ENCODE measurements around the gene PHGDH.

PHGDH gene

GRCh38 chr1:119762953-119763352 lies 51.2 kb downstream of the PHGDH start:
- Histone ChIP-seq H2BK5ac (ENCODE audit: low read depth, low read length, poor library complexity, severe bottlenecking) (no peak overlapping the region), H3K14ac (ENCODE audit: low read length in 2 of 2) (no peak overlapping the region), H2AK5ac (ENCODE audit: low read length, severe bottlenecking) (no peak overlapping the region), H4K91ac (ENCODE audit: low read length) (no peak overlapping the region), H2BK15ac (ENCODE audit: low read depth, poor library complexity, severe bottlenecking) (no peak overlapping the region), H3K23ac (ENCODE audit: low read length in 2 of 2) (no peak overlapping the region), H4K8ac (ENCODE audit: low read length) (no peak overlapping the region), H3K18ac (ENCODE audit: low read depth in 1 of 2, low read length in 2 of 2) (no peak overlapping the region), H3K4me1 (ENCODE audit: control insufficient read depth, insufficient read depth, low read depth, low read length) (no peaks in the 10 kb centered on the region), H3K36me3 (ENCODE audit: control insufficient read depth in 1 of 2, insufficient read depth in 2 of 2, low read depth in 1 of 2, low read length in 2 of 2) (no peaks in the 10 kb centered on the region), H3K27ac (ENCODE audit: low read length, poor library complexity, severe bottlenecking) (no peak overlapping the region), H2BK120ac (ENCODE audit: low read depth, low read length) (no peak overlapping the region), H3K9ac (ENCODE audit: low read length) (no peak overlapping the region), H3K4me2 (ENCODE audit: low read length, poor library complexity, severe bottlenecking) (no peak overlapping the region), H2BK12ac (ENCODE audit: low read length in 2 of 2) (no peak overlapping the region), H3K9me3 (ENCODE audit: control insufficient read depth, low read length) (peaks cover 7% of the 10 kb centered on the region), H3K79me1 (replicated peaks; ENCODE audit: low read length, poor library complexity, severe bottlenecking) (no peaks in the 10 kb centered on the region), H2AFZ (ENCODE audit: low read depth, low read length) (no peak overlapping the region), H3K4me3 (ENCODE audit: insufficient read depth in 1 of 2, low read depth in 1 of 2, low read length in 2 of 2) (no peak overlapping the region), H3K27me3 (ENCODE audit: control insufficient read depth in 1 of 2, insufficient read depth in 1 of 2, low read length in 2 of 2) (peaks cover 15% of the 10 kb centered on the region in 2 experiments), H3K4ac (ENCODE audit: low read depth in 1 of 2, low read length in 2 of 2) (no peak overlapping the region)
- WGBS: 100% methylated on average over 1 of the region's 1 CpG
- DNase-seq: no peak

GRCh38 chr1:119764220-119764619 lies 52.5 kb downstream of the PHGDH start:
- no peak overlapping the region for H2AK5ac ChIP-seq (ENCODE audit: low read length, severe bottlenecking)
- no peak overlapping the region for H3K23ac ChIP-seq (ENCODE audit: low read length in 2 of 2)
- H3K9me3 ChIP-seq (ENCODE audit: control insufficient read depth, low read length): peaks cover 7% of the 10 kb centered on the region
- WGBS: 91% methylated on average over 5 of the region's 6 CpGs
- peaks cover 15 to 20% of the 10 kb centered on the region in 2 experiments for H3K27me3 ChIP-seq (ENCODE audit: control insufficient read depth in 1 of 2, insufficient read depth in 1 of 2, low read length in 2 of 2)
- no peak overlapping the region for H4K8ac ChIP-seq (ENCODE audit: low read length)
- H2AFZ ChIP-seq (ENCODE audit: low read depth, low read length): no peak overlapping the region
- no peaks in the 10 kb centered on the region for H3K36me3 ChIP-seq (ENCODE audit: control insufficient read depth in 1 of 2, insufficient read depth in 2 of 2, low read depth in 1 of 2, low read length in 2 of 2)
- H4K91ac ChIP-seq (ENCODE audit: low read length): no peak overlapping the region
- H3K18ac ChIP-seq (ENCODE audit: low read depth in 1 of 2, low read length in 2 of 2): no peak overlapping the region
- peaks cover 2% of the 10 kb centered on the region for H3K4me1 ChIP-seq (ENCODE audit: control insufficient read depth, insufficient read depth, low read depth, low read length)
- no peak overlapping the region for H3K14ac ChIP-seq (ENCODE audit: low read length in 2 of 2)
- H2BK120ac ChIP-seq (ENCODE audit: low read depth, low read length): no peak overlapping the region
- no peak overlapping the region for H2BK5ac ChIP-seq (ENCODE audit: low read depth, low read length, poor library complexity, severe bottlenecking)
- H2BK12ac ChIP-seq (ENCODE audit: low read length in 2 of 2): no peak overlapping the region
- no peak for DNase-seq
- no peak overlapping the region for H3K4me2 ChIP-seq (ENCODE audit: low read length, poor library complexity, severe bottlenecking)
- no peaks in the 10 kb centered on the region for H3K79me1 ChIP-seq (replicated peaks; ENCODE audit: low read length, poor library complexity, severe bottlenecking)
- H2BK15ac ChIP-seq (ENCODE audit: low read depth, poor library complexity, severe bottlenecking): no peak overlapping the region
- no peak overlapping the region for H3K9ac ChIP-seq (ENCODE audit: low read length)
- no peak overlapping the region for H3K27ac ChIP-seq (ENCODE audit: low read length, poor library complexity, severe bottlenecking)
- H3K4me3 ChIP-seq (ENCODE audit: insufficient read depth in 1 of 2, low read depth in 1 of 2, low read length in 2 of 2): no peak overlapping the region
- H3K4ac ChIP-seq (ENCODE audit: low read depth in 1 of 2, low read length in 2 of 2): no peak overlapping the region

- Histone ChIP-seq H3K9ac (ENCODE audit: low read length) (no peak overlapping the region), H2AK5ac (ENCODE audit: low read length, severe bottlenecking) (no peak overlapping the region), H3K4me2 (ENCODE audit: low read length, poor library complexity, severe bottlenecking) (no peak overlapping the region), H3K79me1 (replicated peaks; ENCODE audit: low read length, poor library complexity, severe bottlenecking) (no peaks in the 10 kb centered on the region), H3K4me3 (ENCODE audit: insufficient read depth in 1 of 2, low read depth in 1 of 2, low read length in 2 of 2) (no peak overlapping the region), H4K8ac (ENCODE audit: low read length) (no peak overlapping the region), H3K14ac (ENCODE audit: low read length in 2 of 2) (no peak overlapping the region), H2BK120ac (ENCODE audit: low read depth, low read length) (no peak overlapping the region), H2BK15ac (ENCODE audit: low read depth, poor library complexity, severe bottlenecking) (no peak overlapping the region), H4K91ac (ENCODE audit: low read length) (no peak overlapping the region), H3K27me3 (ENCODE audit: control insufficient read depth in 1 of 2, insufficient read depth in 1 of 2, low read length in 2 of 2) (peaks cover 15 to 36% of the 10 kb centered on the region in 2 experiments), H3K23ac (ENCODE audit: low read length in 2 of 2) (no peak overlapping the region), H3K4ac (ENCODE audit: low read depth in 1 of 2, low read length in 2 of 2) (no peak overlapping the region), H3K4me1 (ENCODE audit: control insufficient read depth, insufficient read depth, low read depth, low read length) (peaks cover 3% of the 10 kb centered on the region), H2BK5ac (ENCODE audit: low read depth, low read length, poor library complexity, severe bottlenecking) (no peak overlapping the region), H2BK12ac (ENCODE audit: low read length in 2 of 2) (no peak overlapping the region), H3K36me3 (ENCODE audit: control insufficient read depth in 1 of 2, insufficient read depth in 2 of 2, low read depth in 1 of 2, low read length in 2 of 2) (no peaks in the 10 kb centered on the region), H2AFZ (ENCODE audit: low read depth, low read length) (no peak overlapping the region), H3K27ac (ENCODE audit: low read length, poor library complexity, severe bottlenecking) (no peak overlapping the region), H3K18ac (ENCODE audit: low read depth in 1 of 2, low read length in 2 of 2) (no peak overlapping the region), H3K9me3 (ENCODE audit: control insufficient read depth, low read length) (peaks cover 7% of the 10 kb centered on the region)
- no peak for DNase-seq
- WGBS: 92% methylated on average over 3 of the region's 4 CpGs
These were observed 54.6 kb downstream of the PHGDH start for GRCh38 chr1:119766374-119766794.

- Histone ChIP-seq H3K27me3 (ENCODE audit: control insufficient read depth in 1 of 2, insufficient read depth in 1 of 2, low read length in 2 of 2) (peaks cover 15 to 36% of the 10 kb centered on the region in 2 experiments), H3K9ac (ENCODE audit: low read length) (no peak overlapping the region), H3K36me3 (ENCODE audit: control insufficient read depth in 1 of 2, insufficient read depth in 2 of 2, low read depth in 1 of 2, low read length in 2 of 2) (no peaks in the 10 kb centered on the region), H3K4me2 (ENCODE audit: low read length, poor library complexity, severe bottlenecking) (no peak overlapping the region), H3K79me1 (replicated peaks; ENCODE audit: low read length, poor library complexity, severe bottlenecking) (no peaks in the 10 kb centered on the region), H2AK5ac (ENCODE audit: low read length, severe bottlenecking) (no peak overlapping the region), H3K18ac (ENCODE audit: low read depth in 1 of 2, low read length in 2 of 2) (no peak overlapping the region), H3K9me3 (ENCODE audit: control insufficient read depth, low read length) (peaks cover 7% of the 10 kb centered on the region), H3K27ac (ENCODE audit: low read length, poor library complexity, severe bottlenecking) (no peak overlapping the region), H3K4ac (ENCODE audit: low read depth in 1 of 2, low read length in 2 of 2) (no peak overlapping the region), H3K4me1 (ENCODE audit: control insufficient read depth, insufficient read depth, low read depth, low read length) (peaks cover 3% of the 10 kb centered on the region), H3K23ac (ENCODE audit: low read length in 2 of 2) (no peak overlapping the region), H4K91ac (ENCODE audit: low read length) (no peak overlapping the region), H2AFZ (ENCODE audit: low read depth, low read length) (no peak overlapping the region), H3K14ac (ENCODE audit: low read length in 2 of 2) (no peak overlapping the region), H2BK12ac (ENCODE audit: low read length in 2 of 2) (no peak overlapping the region), H3K4me3 (ENCODE audit: insufficient read depth in 1 of 2, low read depth in 1 of 2, low read length in 2 of 2) (no peak overlapping the region), H2BK120ac (ENCODE audit: low read depth, low read length) (no peak overlapping the region), H2BK5ac (ENCODE audit: low read depth, low read length, poor library complexity, severe bottlenecking) (no peak overlapping the region), H2BK15ac (ENCODE audit: low read depth, poor library complexity, severe bottlenecking) (no peak overlapping the region), H4K8ac (ENCODE audit: low read length) (no peak overlapping the region)
- DNase-seq: no peak
- WGBS: 85% methylated on average over 2 of the region's 2 CpGs
These were observed 55.8 kb downstream of the PHGDH start for GRCh38 chr1:119767486-119767885.
